ENCODE results near the gene NEURL1B.

The NEURL1B gene

GRCh38 chr5:172667786-172668593, 26.9 kb downstream of the NEURL1B start:
- POLR2A ChIA-PET, result no interaction called here
- DNase-seq (ENCODE audit: extremely low spot score), result no peak
- TF ChIP-seq L3MBTL2 (conservative IDR thresholded peaks at IDR 0.05), result no peak
- TF ChIP-seq BHLHE40 (IDR thresholded peaks at IDR 0.05; ENCODE audit: borderline replicate concordance), result no peak
- TF ChIP-seq FOXK2 (IDR thresholded peaks at IDR 0.05), result no peak
- CTCF ChIA-PET, result no interaction called here

- DNase-seq (ENCODE audit: extremely low spot score), result no peak
- CTCF ChIA-PET, result no interaction called here
- POLR2A ChIA-PET, result no interaction called here
- TF ChIP-seq TARDBP (IDR thresholded peaks at IDR 0.05), result no peak
- TF ChIP-seq HDGF (IDR thresholded peaks at IDR 0.05; ENCODE audit: borderline replicate concordance), result no peak
- TF ChIP-seq CTBP1 (IDR thresholded peaks at IDR 0.05; ENCODE audit: borderline replicate concordance), result no peak
- no peak for TF ChIP-seq FOXK2 (IDR thresholded peaks at IDR 0.05)
- no peak for TF ChIP-seq LEF1 (IDR thresholded peaks at IDR 0.05; ENCODE audit: borderline replicate concordance)
- no peak for TF ChIP-seq ZNF384 (IDR thresholded peaks at IDR 0.05)
- TF ChIP-seq FOXA1 (IDR thresholded peaks at IDR 0.05), result no peak
These were observed 27.6 kb downstream of the NEURL1B start for GRCh38 chr5:172668594-172669071.

- no peak for DNase-seq (ENCODE audit: extremely low spot score)
- ChIA-PET POLR2A (no interaction called here), CTCF (interaction anchor here (0.7 kb wide), 1 partner anchor 186 kb away, joined by 3 read pairs; no protein-coding TSS in a partner anchor)
- TF ChIP-seq NFRKB (IDR thresholded peaks at IDR 0.05), result no peak
- TF ChIP-seq FOXM1 (IDR thresholded peaks at IDR 0.05; ENCODE audit: borderline replicate concordance), result no peak
- no peak for TF ChIP-seq ELF4 (IDR thresholded peaks at IDR 0.05)
- TF ChIP-seq FOXA1 (IDR thresholded peaks at IDR 0.05), result no peak
- TF ChIP-seq SP1 (IDR thresholded peaks at IDR 0.05), result no peak
- no peak for TF ChIP-seq TARDBP (IDR thresholded peaks at IDR 0.05)
- TF ChIP-seq SUZ12 (IDR thresholded peaks at IDR 0.05), result no peak
- TF ChIP-seq FOXK2 (IDR thresholded peaks at IDR 0.05), result no peak
- no peak for TF ChIP-seq L3MBTL2 (conservative IDR thresholded peaks at IDR 0.05)
- TF ChIP-seq HDGF (IDR thresholded peaks at IDR 0.05; ENCODE audit: borderline replicate concordance), result no peak
- no peak for TF ChIP-seq CTBP1 (IDR thresholded peaks at IDR 0.05; ENCODE audit: borderline replicate concordance)
- no peak for TF ChIP-seq LEF1 (IDR thresholded peaks at IDR 0.05; ENCODE audit: borderline replicate concordance)
- no peak for TF ChIP-seq ZNF384 (IDR thresholded peaks at IDR 0.05)
- no peak for TF ChIP-seq PKNOX1 (IDR thresholded peaks at IDR 0.05)
- TF ChIP-seq ARNT (IDR thresholded peaks at IDR 0.05), result no peak
These were observed 28.4 kb downstream of the NEURL1B start for GRCh38 chr5:172669386-172670004.

- TF ChIP-seq CTBP1 (IDR thresholded peaks at IDR 0.05; ENCODE audit: borderline replicate concordance) (no peak), ZNF384 (IDR thresholded peaks at IDR 0.05) (no peak), TARDBP (IDR thresholded peaks at IDR 0.05) (no peak), FOXM1 (IDR thresholded peaks at IDR 0.05; ENCODE audit: borderline replicate concordance) (no peak), FOXK2 (IDR thresholded peaks at IDR 0.05) (no peak), SUZ12 (IDR thresholded peaks at IDR 0.05) (no peak), NFRKB (IDR thresholded peaks at IDR 0.05) (no peak), ELF4 (IDR thresholded peaks at IDR 0.05) (no peak), FOXA1 (IDR thresholded peaks at IDR 0.05) (no peak), HDGF (IDR thresholded peaks at IDR 0.05; ENCODE audit: borderline replicate concordance) (no peak), LEF1 (IDR thresholded peaks at IDR 0.05; ENCODE audit: borderline replicate concordance) (no peak), ARNT (IDR thresholded peaks at IDR 0.05) (no peak), SP1 (IDR thresholded peaks at IDR 0.05) (no peak), PKNOX1 (IDR thresholded peaks at IDR 0.05) (no peak), BHLHE40 (IDR thresholded peaks at IDR 0.05; ENCODE audit: borderline replicate concordance) (no peak), L3MBTL2 (conservative IDR thresholded peaks at IDR 0.05) (no peak)
- no peak for DNase-seq (ENCODE audit: extremely low spot score)
- POLR2A ChIA-PET, result no interaction called here
- CTCF ChIA-PET, result no interaction called here
These were observed 28.9 kb downstream of the NEURL1B start for GRCh38 chr5:172670005-172670402.

- TF ChIP-seq LEF1 (IDR thresholded peaks at IDR 0.05; ENCODE audit: borderline replicate concordance), result no peak
- no peak for TF ChIP-seq CTBP1 (IDR thresholded peaks at IDR 0.05; ENCODE audit: borderline replicate concordance)
- no peak for TF ChIP-seq PKNOX1 (IDR thresholded peaks at IDR 0.05)
- no peak for TF ChIP-seq ARNT (IDR thresholded peaks at IDR 0.05)
- no peak for TF ChIP-seq SP1 (IDR thresholded peaks at IDR 0.05)
- no peak for TF ChIP-seq BHLHE40 (IDR thresholded peaks at IDR 0.05; ENCODE audit: borderline replicate concordance)
- TF ChIP-seq NFRKB (IDR thresholded peaks at IDR 0.05), result no peak
- TF ChIP-seq FOXK2 (IDR thresholded peaks at IDR 0.05), result no peak
- DNase-seq (ENCODE audit: extremely low spot score), result no peak
- CTCF ChIA-PET, result interaction anchor here (1.3 kb wide), 1 partner anchor 37 kb away, joined by 3 read pairs; no protein-coding TSS in a partner anchor
- POLR2A ChIA-PET, result no interaction called here
These were observed 29.4 kb downstream of the NEURL1B start for GRCh38 chr5:172670444-172670843.

GRCh38 chr5:172671091-172671490, 30.0 kb downstream of the NEURL1B start:
- DNase-seq (ENCODE audit: extremely low spot score), result no peak
- POLR2A ChIA-PET, result interaction anchor here (1.3 kb wide), 1 partner anchor 62 kb away, joined by 3 read pairs; no protein-coding TSS in a partner anchor
- CTCF ChIA-PET, result interaction anchor here (1.3 kb wide), 1 partner anchor 36 kb away, joined by 3 read pairs; no protein-coding TSS in a partner anchor
- no peak for TF ChIP-seq LEF1 (IDR thresholded peaks at IDR 0.05; ENCODE audit: borderline replicate concordance)
- no peak for TF ChIP-seq ELF4 (IDR thresholded peaks at IDR 0.05)
- TF ChIP-seq SP1 (IDR thresholded peaks at IDR 0.05), result no peak
- no peak for TF ChIP-seq FOXK2 (IDR thresholded peaks at IDR 0.05)
- no peak for TF ChIP-seq L3MBTL2 (conservative IDR thresholded peaks at IDR 0.05)
- TF ChIP-seq ARNT (IDR thresholded peaks at IDR 0.05), result no peak
- TF ChIP-seq HDGF (IDR thresholded peaks at IDR 0.05; ENCODE audit: borderline replicate concordance), result no peak
- no peak for TF ChIP-seq NFRKB (IDR thresholded peaks at IDR 0.05)
- no peak for TF ChIP-seq BHLHE40 (IDR thresholded peaks at IDR 0.05; ENCODE audit: borderline replicate concordance)
- TF ChIP-seq TARDBP (IDR thresholded peaks at IDR 0.05), result no peak
- TF ChIP-seq FOXM1 (IDR thresholded peaks at IDR 0.05; ENCODE audit: borderline replicate concordance), result no peak
- no peak for TF ChIP-seq SUZ12 (IDR thresholded peaks at IDR 0.05)
- TF ChIP-seq CTBP1 (IDR thresholded peaks at IDR 0.05; ENCODE audit: borderline replicate concordance), result no peak
- no peak for TF ChIP-seq ZNF384 (IDR thresholded peaks at IDR 0.05)
- no peak for TF ChIP-seq PKNOX1 (IDR thresholded peaks at IDR 0.05)
- no peak for TF ChIP-seq FOXA1 (IDR thresholded peaks at IDR 0.05)

Measured in HEK293T (cell line).